Lung (tissue), 12 donors: ENCODE results near the gene SYN1. TPM values are rescaled to one million over a fixed set of nuclear protein-coding genes. Genes with fewer than 3 reads are reported as not detected.

ENCODE experiments used
- ATAC-seq: fragments of 200-7000 bp; cut with Tn5 transposase; one replicate; pipeline ENCODE4 v1.9.1; 2020; ENCODE audit warnings: moderate number of reproducible peaks; ENCODE audit not compliant: insufficient read depth, low FRiP score
- DNase-seq, 3 donors: peaks; one replicate each; pipeline ENCODE4 v3.0.0-alpha.2; 2013 to 2017
- H3K27ac ChIP-seq, 2 donors: one replicate each; pipeline ENCODE4 v1.5.1; 2013; ENCODE audit warnings: mild to moderate bottlenecking in 2 of 2, moderate library complexity in 2 of 2, control low read depth in 1 of 2, inconsistent platforms in 1 of 2, low read depth in 1 of 2, low read length in 1 of 2
- H3K27me3 ChIP-seq, 3 donors: one replicate each; pipeline ENCODE4 v1.5.1; 2013; ENCODE audit warnings: low read length in 2 of 3; ENCODE audit not compliant: control insufficient read depth in 3 of 3, insufficient read depth in 3 of 3
- H3K36me3 ChIP-seq, 4 donors: one replicate each; pipeline ENCODE4 v1.5.1; 2013; ENCODE audit warnings: low read length in 4 of 4, mild to moderate bottlenecking in 1 of 4, moderate library complexity in 1 of 4; ENCODE audit not compliant: control insufficient read depth in 4 of 4, insufficient read depth in 4 of 4
- H3K4me1 ChIP-seq, 5 donors: one replicate each; pipeline ENCODE4 v1.5.1; 2013; ENCODE audit warnings: low read length in 5 of 5, mild to moderate bottlenecking in 2 of 5, moderate library complexity in 1 of 5; ENCODE audit not compliant: control insufficient read depth in 5 of 5, insufficient read depth in 5 of 5
- H3K4me3 ChIP-seq: one replicate; pipeline ENCODE4 v1.5.1; 2013; ENCODE audit warnings: mild to moderate bottlenecking, control low read depth, moderate library complexity
- H3K9ac ChIP-seq, 2 donors: one replicate each; pipeline ENCODE4 v1.5.1; 2013; ENCODE audit warnings: low read length in 2 of 2, control low read depth in 1 of 2; ENCODE audit not compliant: insufficient read depth in 1 of 2
- H3K9me3 ChIP-seq, 4 donors: one replicate each; pipeline ENCODE4 v1.5.1; 2013; ENCODE audit warnings: low read length in 3 of 4, mild to moderate bottlenecking in 1 of 4, moderate library complexity in 1 of 4; ENCODE audit not compliant: control insufficient read depth in 4 of 4, insufficient read depth in 3 of 4
- WGBS, 2 donors: extraction: QIAGEN DNeasy Blood & Tissue Kit; methylation state at CpG; one replicate each; pipeline ENCODE4 v1.1.7; 2013; 5-methylcytosine and 5-hydroxymethylcytosine counted together
- polyA plus RNA-seq, 2 donors: library from polyadenylated mRNA; stranded (reverse); fragments of 200-250 nt; gene quantifications; one replicate each; pipeline ENCODE4 v1.2.1, GENCODE V29; 2013
- total RNA-seq, 2 donors: library from RNA; depleted of rRNA in 1 of 2; stranded (reverse); fragments of >200 nt in 1 of 2; gene quantifications; one replicate each; pipeline ENCODE4 v1.2.1, GENCODE V29; 2014 to 2021
- TF ChIP-seq, protein P1 (sequence below): IDR thresholded peaks from 2 replicates; pipeline ENCODE4 v1.5.1; 2012; ENCODE audit warnings: mild to moderate bottlenecking; ENCODE audit errors: control extremely low read depth, extremely low read depth
- donor health status: control.
- donor health status: control.
- donor health status: Bipolar disorder and iron deficiency.
- donor health status: healthy.
- donor health status: DM: yes; HTN: yes; CAD: no.

The SYN1 gene
- total and polyA plus RNA-seq, 4 donors = 0.11 to 4.5 (median 1.3) TPM

DNA sequence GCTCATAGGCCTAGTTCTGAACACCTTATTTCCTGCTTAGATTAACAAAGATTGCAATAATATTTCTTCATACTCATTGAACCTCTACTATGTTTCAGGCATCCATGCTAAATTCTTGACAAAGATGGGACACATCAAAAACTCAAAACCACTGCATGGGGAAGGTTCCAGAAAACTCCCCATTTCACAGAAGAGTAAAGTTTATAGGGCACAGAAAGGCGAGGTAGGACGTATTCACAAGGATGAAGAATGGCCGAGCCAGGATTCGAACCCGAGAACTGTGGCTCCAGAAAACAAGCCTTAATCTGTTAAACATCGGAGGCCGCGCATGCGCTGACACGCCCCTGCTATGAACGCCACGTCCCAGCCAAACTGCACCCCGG lies 38.6 kb upstream of the SYN1 start:
- no peak overlapping the region for H3K4me3 ChIP-seq
- no peaks in the 10 kb centered on the region for H3K4me1 ChIP-seq
- H3K9ac ChIP-seq = peak overlapping the region in 1 of 2 donors; percentile 75
- TF ChIP-seq, protein P1, sequence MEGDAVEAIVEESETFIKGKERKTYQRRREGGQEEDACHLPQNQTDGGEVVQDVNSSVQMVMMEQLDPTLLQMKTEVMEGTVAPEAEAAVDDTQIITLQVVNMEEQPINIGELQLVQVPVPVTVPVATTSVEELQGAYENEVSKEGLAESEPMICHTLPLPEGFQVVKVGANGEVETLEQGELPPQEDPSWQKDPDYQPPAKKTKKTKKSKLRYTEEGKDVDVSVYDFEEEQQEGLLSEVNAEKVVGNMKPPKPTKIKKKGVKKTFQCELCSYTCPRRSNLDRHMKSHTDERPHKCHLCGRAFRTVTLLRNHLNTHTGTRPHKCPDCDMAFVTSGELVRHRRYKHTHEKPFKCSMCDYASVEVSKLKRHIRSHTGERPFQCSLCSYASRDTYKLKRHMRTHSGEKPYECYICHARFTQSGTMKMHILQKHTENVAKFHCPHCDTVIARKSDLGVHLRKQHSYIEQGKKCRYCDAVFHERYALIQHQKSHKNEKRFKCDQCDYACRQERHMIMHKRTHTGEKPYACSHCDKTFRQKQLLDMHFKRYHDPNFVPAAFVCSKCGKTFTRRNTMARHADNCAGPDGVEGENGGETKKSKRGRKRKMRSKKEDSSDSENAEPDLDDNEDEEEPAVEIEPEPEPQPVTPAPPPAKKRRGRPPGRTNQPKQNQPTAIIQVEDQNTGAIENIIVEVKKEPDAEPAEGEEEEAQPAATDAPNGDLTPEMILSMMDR = no peak
- 1 to 49% methylated on average over 13 of the region's 13 CpGs for WGBS, 2 donors
- H3K27me3 ChIP-seq = no peaks in the 10 kb centered on the region
- peak overlapping the region; percentile 95 to 96 for H3K27ac ChIP-seq
- H3K36me3 ChIP-seq = peaks cover 0 to 5% (median 2%) of the 10 kb centered on the region in 4 donors
- no peaks in the 10 kb centered on the region for H3K9me3 ChIP-seq
- ATAC-seq = no peak
- no peak for DNase-seq

- Histone ChIP-seq H3K9ac (peak overlapping the region; percentile 43 to 71), H3K36me3 (peaks cover 2 to 8% (median 3%) of the 10 kb centered on the region in 4 donors), H3K27me3 (no peaks in the 10 kb centered on the region), H3K4me1 (peaks cover 5 to 20% (median 5%) of the 10 kb centered on the region in 5 donors), H3K27ac (peak overlapping the region; percentile 76 to 90), H3K4me3 (no peak overlapping the region), H3K9me3 (peaks cover 0 to 5% (median 0%) of the 10 kb centered on the region in 4 donors)
- no peak for ATAC-seq
- TF ChIP-seq, protein P1 = no peak
- WGBS, 2 donors = 15 to 43% methylated on average over 19 of the region's 19 CpGs
- DNase-seq = no peak
Measured at GRCh38 chrX:47651043-47651905, 31.6 kb upstream of the SYN1 start.

- DNase-seq = peak; percentile 98 to 99 (median 98)
- H3K4me3 ChIP-seq = peak within 1 kb of the TSS; percentile 43
- H3K9ac ChIP-seq = peak within 1 kb of the TSS; percentile 71 to 81
- peaks cover 5 to 20% (median 5%) of the 10 kb centered on the region in 5 donors for H3K4me1 ChIP-seq
- H3K36me3 ChIP-seq = peaks cover 0 to 8% (median 3%) of the 10 kb centered on the region in 4 donors
- peak within 1 kb of the TSS; percentile 80 to 90 for H3K27ac ChIP-seq
- ATAC-seq = peak; percentile 91
- no peaks in the 10 kb centered on the region for H3K27me3 ChIP-seq
- WGBS, 2 donors = 1 to 42% methylated on average over 22 to 65 of the region's 65 CpGs
- TF ChIP-seq, protein P1 = no peak
- peaks cover 0 to 5% (median 0%) of the 10 kb centered on the region in 4 donors for H3K9me3 ChIP-seq
Measured at GRCh38 chrX:47650164-47651042, 30.7 kb upstream of the SYN1 start, which contains the start of gene ELK1. TSS of gene ELK1 (minus strand) at chrX:47650563. CDS start at chrX:47641441, 9,122 bp downstream.
